Naive thymus-derived CD8-positive, alpha-beta T cell (primary cell): Measurements from ENCODE around the gene GSTK1. TPM values are rescaled to one million over a fixed set of nuclear protein-coding genes. Genes with fewer than 3 reads are reported as not detected.

ENCODE experiments used
- ATAC-seq, 2 donors: fragments of 150-1000 bp; cut with Tn5 transposase in 1 of 2; sonication (Bioruptor Pico), chemical (Tn5 transposase) in 1 of 2; 1 replicate in 1 of 2; 2 replicates in 1 of 2; pipeline ENCODE4 v1.10.0; 2021; ENCODE audit warnings: mild to moderate bottlenecking in 2 of 2, moderate library complexity in 2 of 2
- POLR2A ChIA-PET: fragments of 350-600 bp; sonication (Branson Sonifier 250); formaldehyde crosslinking; loops from one replicate; lab custom pipeline; 2021; ENCODE audit warnings: antibody characterized with exemption; lab: Charles Lee
- DNase-seq, 10 donors: peaks; one replicate each; pipeline versions ENCODE4 v3.0.0 to v3.0.0-alpha.2; 2020 to 2022
- H3K27ac Mint-ChIP-seq, 10 donors: one replicate each; pipeline ENCODE4 v1.8.0; 2020 to 2022; ENCODE audit warnings: mild to moderate bottlenecking in 10 of 10, mixed read lengths in 10 of 10, moderate library complexity in 4 of 10, inconsistent platforms in 1 of 10
- H3K27me3 Mint-ChIP-seq, 5 donors: one replicate each; pipeline ENCODE4 v1.8.0; 2021 to 2022; ENCODE audit warnings: mixed read lengths in 5 of 5
- H3K36me3 Mint-ChIP-seq, 3 donors: one replicate each; pipeline ENCODE4 v1.8.0; 2020 to 2022; ENCODE audit warnings: mixed read lengths in 3 of 3, mild to moderate bottlenecking in 2 of 3, inconsistent platforms in 1 of 3
- H3K4me1 Mint-ChIP-seq, 4 donors: one replicate each; pipeline ENCODE4 v1.8.0; 2021 to 2022; ENCODE audit warnings: mixed read lengths in 4 of 4
- H3K4me3 Mint-ChIP-seq, 10 donors: one replicate each; pipeline ENCODE4 v1.8.0; 2020 to 2022; ENCODE audit warnings: mild to moderate bottlenecking in 10 of 10, mixed read lengths in 10 of 10, moderate library complexity in 6 of 10, inconsistent platforms in 1 of 10
- H3K9me3 Mint-ChIP-seq, 9 donors: one replicate each; pipeline ENCODE4 v1.8.0; 2020 to 2022; ENCODE audit warnings: mixed read lengths in 9 of 9, mild to moderate bottlenecking in 3 of 9, inconsistent platforms in 1 of 9, moderate library complexity in 1 of 9
- polyA plus RNA-seq, 3 donors: library from polyadenylated mRNA; unstranded; fragments of 300-500 nt; fragmentation: Illumina TruSeq; gene quantifications; one replicate each; pipeline ENCODE4 v1.2.3, GENCODE V29; 2021
- total RNA-seq, 8 experiments: library from RNA in 2 of 8; stranded (reverse) in 2 of 8; gene quantifications; one replicate each; pipeline ENCODE4 v1.2.3 and lab custom pipeline; 2021 to 2026

GSTK1 gene
- total and polyA plus RNA-seq, 5 experiments from 2014 or later = 278 to 355 (median 310) TPM

DNA sequence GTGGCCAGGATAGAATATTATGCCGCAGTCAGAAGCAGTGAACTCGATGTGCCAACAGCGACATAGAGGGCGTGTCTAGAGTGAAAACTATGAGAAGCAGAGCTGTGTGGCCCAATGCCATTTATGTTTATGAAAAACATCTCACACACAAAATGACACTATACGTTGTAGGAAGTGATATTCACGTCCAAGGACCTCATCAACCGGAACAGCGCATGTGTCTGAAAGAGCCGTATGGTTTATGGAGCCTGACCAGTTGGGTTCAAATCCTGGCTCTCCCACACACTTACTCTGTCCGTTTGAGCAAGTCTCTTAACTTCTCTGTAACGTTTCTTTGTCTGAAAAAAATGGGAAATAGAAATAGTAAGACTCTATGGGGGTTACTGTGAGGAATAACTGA, 20.9 kb upstream of the GSTK1 start:
- H3K4me1 Mint-ChIP-seq = peaks cover 27 to 52% (median 42%) of the 10 kb centered on the region in 4 donors
- no peak for ATAC-seq
- H3K27ac Mint-ChIP-seq = peak overlapping the region in 1 of 10 donors; percentile 68
- peaks cover 0 to 2% (median 0%) of the 10 kb centered on the region in 5 donors for H3K27me3 Mint-ChIP-seq
- POLR2A ChIA-PET = no interaction called here
- no peak for DNase-seq
- peaks cover 0 to 12% (median 3%) of the 10 kb centered on the region in 9 donors for H3K9me3 Mint-ChIP-seq
- no peak overlapping the region for H3K4me3 Mint-ChIP-seq
- H3K36me3 Mint-ChIP-seq = peaks cover 0 to under 1% (median 0%) of the 10 kb centered on the region in 3 donors

DNA sequence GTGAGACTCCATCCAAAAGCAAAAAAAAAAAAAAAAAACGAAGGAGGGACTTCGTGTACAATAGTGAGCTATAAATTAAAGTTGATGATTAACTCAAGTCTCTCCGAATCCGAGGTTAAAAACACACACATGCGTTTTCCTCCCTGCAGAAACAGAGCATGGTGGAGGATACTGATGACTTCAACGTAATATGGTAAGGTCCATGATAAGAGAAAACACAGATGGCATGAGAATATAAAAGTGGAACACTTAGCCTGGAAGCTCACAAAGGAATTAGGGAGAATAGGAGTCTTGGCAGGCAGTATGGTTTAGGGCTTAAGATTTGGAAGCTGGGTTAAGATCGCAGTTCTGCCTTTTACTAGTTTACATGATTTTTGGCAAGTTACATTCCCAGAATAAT, 20.1 kb upstream of the GSTK1 start:
- Mint-ChIP-seq H3K27me3 (peaks cover 0 to 2% (median 0%) of the 10 kb centered on the region in 5 donors), H3K4me1 (peaks cover 29 to 58% (median 46%) of the 10 kb centered on the region in 4 donors), H3K36me3 (no peaks in the 10 kb centered on the region), H3K4me3 (no peak overlapping the region), H3K9me3 (peaks cover 0 to 10% (median 1%) of the 10 kb centered on the region in 9 donors), H3K27ac (peak overlapping the region in 1 of 10 donors; percentile 19)
- ATAC-seq (no peak), DNase-seq (no peak)
- POLR2A ChIA-PET = interaction anchor here (0.6 to 0.9 kb wide), 2 partner anchors 36 to 52 kb away, joined by 3 to 4 read pairs; no protein-coding TSS in a partner anchor

DNA sequence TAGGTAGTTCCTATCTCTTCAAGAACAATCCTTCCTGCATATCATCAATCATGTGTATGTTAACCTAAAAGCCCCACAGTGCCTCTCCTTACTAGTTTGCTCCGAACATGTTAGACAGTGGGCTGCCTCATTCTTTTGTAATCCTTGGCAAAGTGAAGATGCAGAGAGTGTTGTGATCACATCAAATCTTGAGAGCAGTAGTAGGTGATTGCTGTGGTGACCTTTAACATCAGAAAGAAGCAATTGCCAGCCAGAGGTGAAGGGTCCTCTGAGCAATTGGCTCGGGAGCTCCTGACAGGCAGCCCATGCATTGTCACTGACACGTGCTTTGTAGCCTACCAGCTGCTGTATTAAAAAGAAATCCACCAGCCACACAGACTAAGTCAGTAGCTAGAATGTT, 19.6 kb upstream of the GSTK1 start:
- no peak for ATAC-seq
- no peak for DNase-seq
- peaks cover 0 to 2% (median 0%) of the 10 kb centered on the region in 5 donors for H3K27me3 Mint-ChIP-seq
- H3K4me1 Mint-ChIP-seq = peaks cover 30 to 63% (median 50%) of the 10 kb centered on the region in 4 donors
- POLR2A ChIA-PET = interaction anchor here (0.6 to 2.2 kb wide), 3 partner anchors 13 to 51 kb away, joined by 3 to 7 read pairs (median 4); no protein-coding TSS in a partner anchor
- H3K36me3 Mint-ChIP-seq = peaks cover 0 to under 1% (median 0%) of the 10 kb centered on the region in 3 donors
- peak overlapping the region in 4 of 10 donors; percentile 19 to 66 (median 62) for H3K27ac Mint-ChIP-seq
- H3K9me3 Mint-ChIP-seq = peaks cover 0 to 10% (median under 1%) of the 10 kb centered on the region in 9 donors
- H3K4me3 Mint-ChIP-seq = no peak overlapping the region

DNA sequence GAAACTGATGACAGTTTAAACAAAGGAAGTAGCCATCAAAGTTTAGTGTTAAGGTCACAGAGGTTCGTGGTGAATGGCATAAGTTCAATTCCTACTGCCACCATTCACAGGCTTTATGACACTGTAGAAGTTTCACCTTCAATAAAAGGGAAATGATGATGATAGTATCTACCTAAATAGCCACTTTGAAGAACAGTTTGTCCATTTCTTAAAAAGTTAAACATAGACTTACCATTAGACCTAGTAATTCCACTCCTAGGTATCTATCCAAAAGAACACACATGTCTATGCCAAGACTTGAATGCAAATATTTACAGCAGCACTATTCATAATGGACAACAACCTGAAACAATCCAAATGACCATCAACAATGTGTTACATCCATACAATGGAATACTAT, 18.9 kb upstream of the GSTK1 start:
- Mint-ChIP-seq H3K4me3 (no peak overlapping the region), H3K9me3 (peaks cover 0 to 13% (median 5%) of the 10 kb centered on the region in 9 donors), H3K4me1 (peaks cover 32 to 70% (median 57%) of the 10 kb centered on the region in 4 donors), H3K27ac (peak overlapping the region in 2 of 10 donors; percentile 73 to 74), H3K27me3 (no peaks in the 10 kb centered on the region), H3K36me3 (peaks cover 0 to 7% (median 6%) of the 10 kb centered on the region in 3 donors)
- POLR2A ChIA-PET = interaction anchor here (1.7 to 2.2 kb wide), 2 partner anchors 13 to 19 kb away, joined by 7 read pairs; partner anchors contain the start of gene GSTK1
- ATAC-seq = no peak
- no peak for DNase-seq

GRCh38 chr7:143245123-143245522, 18.1 kb upstream of the GSTK1 start:
- Mint-ChIP-seq H3K4me3 (peak overlapping the region in 4 of 10 donors; percentile 14 to 43 (median 16)), H3K36me3 (peaks cover 0 to 14% (median 12%) of the 10 kb centered on the region in 3 donors), H3K4me1 (peaks cover 36 to 78% (median 63%) of the 10 kb centered on the region in 4 donors), H3K27ac (peak overlapping the region in 6 of 10 donors; percentile 1 to 74 (median 54)), H3K27me3 (no peaks in the 10 kb centered on the region), H3K9me3 (peaks cover 0 to 21% (median 10%) of the 10 kb centered on the region in 9 donors)
- no peak for ATAC-seq
- POLR2A ChIA-PET = interaction anchor here (0.6 to 2.2 kb wide), 6 partner anchors 10 to 182 kb away, joined by 3 to 7 read pairs (median 4); partner anchors contain the start of genes CASP2 and GSTK1
- DNase-seq = no peak

DNA sequence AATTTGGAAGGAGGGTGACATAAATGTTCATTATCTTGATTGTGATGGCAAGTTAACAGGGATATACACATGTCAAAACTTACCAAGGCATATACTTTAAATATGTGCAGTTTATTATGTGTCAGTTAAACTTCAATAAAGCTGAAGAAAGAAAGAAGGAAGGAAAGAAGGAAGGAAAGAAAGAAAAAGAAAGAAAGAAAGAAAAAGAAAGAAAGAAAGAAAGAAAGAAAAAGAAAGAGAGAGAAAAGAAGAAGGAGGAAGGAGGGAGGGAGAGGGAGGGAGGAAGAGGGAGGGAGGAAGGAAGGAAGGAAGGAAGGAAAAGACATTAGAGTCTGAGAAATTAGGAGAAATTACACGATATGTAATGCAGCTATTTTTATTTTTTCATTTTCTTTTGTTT, 15.9 kb upstream of the GSTK1 start:
- peaks cover 1 to 31% (median 21%) of the 10 kb centered on the region in 9 donors for H3K9me3 Mint-ChIP-seq
- peaks cover 45 to 89% (median 79%) of the 10 kb centered on the region in 4 donors for H3K4me1 Mint-ChIP-seq
- H3K4me3 Mint-ChIP-seq = peak overlapping the region in 1 of 10 donors; percentile 49
- H3K27ac Mint-ChIP-seq = peak overlapping the region in 9 of 10 donors; percentile 3 to 85 (median 61)
- ATAC-seq = no peak
- DNase-seq = no peak
- H3K27me3 Mint-ChIP-seq = no peaks in the 10 kb centered on the region
- H3K36me3 Mint-ChIP-seq = peaks cover 0 to 21% (median 14%) of the 10 kb centered on the region in 3 donors
- POLR2A ChIA-PET = interaction anchor here (0.7 to 1.1 kb wide), 3 partner anchors 41 to 161 kb away, joined by 3 to 11 read pairs (median 4); partner anchors contain the start of genes CASP2 and EPHA1

- peaks cover 47 to 88% (median 85%) of the 10 kb centered on the region in 4 donors for H3K4me1 Mint-ChIP-seq
- H3K36me3 Mint-ChIP-seq = peaks cover 0 to 30% (median 17%) of the 10 kb centered on the region in 3 donors
- DNase-seq (no peak), ATAC-seq (no peak)
- H3K27me3 Mint-ChIP-seq = no peaks in the 10 kb centered on the region
- POLR2A ChIA-PET = interaction anchor here (0.6 to 2.4 kb wide), 5 partner anchors 9 to 438 kb away, joined by 4 to 12 read pairs (median 8); partner anchors contain the start of genes CASP2 and GSTK1
- H3K4me3 Mint-ChIP-seq = peak overlapping the region in 4 of 10 donors; percentile 20 to 58 (median 46)
- peaks cover 1 to 41% (median 30%) of the 10 kb centered on the region in 9 donors for H3K9me3 Mint-ChIP-seq
- peak overlapping the region in 8 of 10 donors; percentile 41 to 89 (median 67) for H3K27ac Mint-ChIP-seq
Measured at GRCh38 chr7:143248761-143249354, 14.4 kb upstream of the GSTK1 start.

DNA sequence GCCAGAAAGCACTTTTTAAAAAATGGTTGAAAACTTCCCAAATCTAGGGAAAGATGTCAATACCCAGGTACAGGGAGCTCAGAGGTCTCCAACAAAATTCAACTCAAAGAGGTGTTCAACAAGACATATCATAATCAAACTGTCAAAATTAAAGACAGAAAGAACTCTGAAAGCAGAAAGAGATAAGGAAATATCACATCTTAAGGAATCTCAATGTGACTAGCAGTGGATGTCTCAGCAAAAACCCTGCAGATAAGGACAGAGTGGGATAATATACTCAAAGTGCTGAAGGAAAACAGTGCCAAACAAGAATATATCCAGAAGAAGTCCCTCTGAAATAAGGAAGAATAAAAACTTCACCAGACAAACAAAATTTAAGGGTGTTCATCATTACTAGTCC, 13.0 kb upstream of the GSTK1 start:
- ATAC-seq (no peak), DNase-seq (no peak)
- POLR2A ChIA-PET = interaction anchor here (1.0 to 4.0 kb wide), 6 partner anchors 9 to 130 kb away, joined by 3 to 12 read pairs (median 6); partner anchors contain the start of genes CASP2 and GSTK1
- Mint-ChIP-seq H3K9me3 (peaks cover 1 to 46% (median 32%) of the 10 kb centered on the region in 9 donors), H3K4me3 (peak overlapping the region in 8 of 10 donors; percentile 16 to 67 (median 48)), H3K27ac (peak overlapping the region; percentile 46 to 89 (median 74)), H3K36me3 (peaks cover 0 to 30% (median 17%) of the 10 kb centered on the region in 3 donors), H3K27me3 (no peaks in the 10 kb centered on the region), H3K4me1 (peaks cover 45 to 89% (median 83%) of the 10 kb centered on the region in 4 donors)

GRCh38 chr7:143250822-143251221, 12.4 kb upstream of the GSTK1 start:
- peak; percentile 88 to 89 for ATAC-seq
- DNase-seq = peak in 3 of 10 donors; percentile 77 to 85 (median 85)
- peaks cover 0 to 30% (median 17%) of the 10 kb centered on the region in 3 donors for H3K36me3 Mint-ChIP-seq

GRCh38 chr7:143252006-143252405, 11.2 kb upstream of the GSTK1 start:
- POLR2A ChIA-PET = interaction anchor here (0.8 to 4.0 kb wide), 4 partner anchors 11 to 444 kb away, joined by 3 to 12 read pairs (median 6); partner anchors contain the start of genes CASP2 and GSTK1
- DNase-seq (peak in 2 of 10 donors; percentile 13 to 29), ATAC-seq (peak; percentile 32 to 41)
- peak overlapping the region in 8 of 10 donors; percentile 15 to 67 (median 48) for H3K4me3 Mint-ChIP-seq
- H3K27ac Mint-ChIP-seq = peak overlapping the region in 8 of 10 donors; percentile 41 to 89 (median 80)
- peaks cover 41 to 89% (median 80%) of the 10 kb centered on the region in 4 donors for H3K4me1 Mint-ChIP-seq
- no peaks in the 10 kb centered on the region for H3K27me3 Mint-ChIP-seq
- H3K36me3 Mint-ChIP-seq = peaks cover 0 to 30% (median 17%) of the 10 kb centered on the region in 3 donors
- H3K9me3 Mint-ChIP-seq = peaks cover 1 to 46% (median 30%) of the 10 kb centered on the region in 9 donors

More at GRCh38 chr7:143250822-143251221, 12.4 kb upstream of the GSTK1 start:
- Mint-ChIP-seq H3K4me1 (peaks cover 44 to 89% (median 83%) of the 10 kb centered on the region in 4 donors), H3K9me3 (peaks cover 1 to 46% (median 32%) of the 10 kb centered on the region in 9 donors), H3K27ac (peak overlapping the region; percentile 41 to 89 (median 80)), H3K27me3 (no peaks in the 10 kb centered on the region), H3K4me3 (peak overlapping the region; percentile 43 to 75 (median 59))
- POLR2A ChIA-PET = interaction anchor here (0.6 to 4.0 kb wide), 10 partner anchors 8 to 673 kb away, joined by 3 to 12 read pairs (median 4); partner anchors contain the start of gene GSTK1

DNA sequence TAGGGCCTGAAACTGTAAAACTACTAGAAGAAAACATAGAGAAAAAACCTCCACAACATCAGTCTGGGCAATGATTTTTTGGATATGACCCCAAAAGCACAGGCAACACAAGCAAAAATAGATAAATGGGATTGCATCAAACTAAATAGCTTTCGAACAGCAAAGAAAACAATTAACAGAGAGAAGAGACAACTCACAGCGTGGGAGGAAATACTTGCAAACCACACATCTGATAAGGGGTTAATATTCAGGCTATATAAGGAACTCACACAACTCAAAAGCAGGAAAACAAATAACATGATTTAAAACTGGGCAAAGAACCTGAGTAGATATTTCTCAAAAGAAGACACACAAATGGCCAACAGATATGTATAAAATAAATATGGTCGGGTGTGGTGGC, 7.7 kb upstream of the GSTK1 start:
- peak overlapping the region in 7 of 10 donors; percentile 26 to 72 (median 57) for H3K27ac Mint-ChIP-seq
- H3K27me3 Mint-ChIP-seq = no peaks in the 10 kb centered on the region
- DNase-seq = no peak
- POLR2A ChIA-PET = interaction anchor here (0.7 to 1.2 kb wide), 4 partner anchors 8 to 32 kb away, joined by 3 to 11 read pairs (median 4); partner anchors contain the start of gene GSTK1
- H3K4me3 Mint-ChIP-seq = peak overlapping the region in 1 of 10 donors; percentile 54
- H3K9me3 Mint-ChIP-seq = peaks cover 0 to 31% (median 15%) of the 10 kb centered on the region in 9 donors
- ATAC-seq = no peak
- peaks cover 0 to 16% (median 3%) of the 10 kb centered on the region in 3 donors for H3K36me3 Mint-ChIP-seq
- H3K4me1 Mint-ChIP-seq = peaks cover 38 to 79% (median 77%) of the 10 kb centered on the region in 4 donors
